Suppressor macrophage (primary cell): Measurements from ENCODE around the gene FHIT.

ENCODE experiments used
- DNase-seq, 4 experiments: peaks; one replicate each; pipeline ENCODE4 v3.0.0-alpha.2; 2020 to 2022

Gene FHIT

DNA sequence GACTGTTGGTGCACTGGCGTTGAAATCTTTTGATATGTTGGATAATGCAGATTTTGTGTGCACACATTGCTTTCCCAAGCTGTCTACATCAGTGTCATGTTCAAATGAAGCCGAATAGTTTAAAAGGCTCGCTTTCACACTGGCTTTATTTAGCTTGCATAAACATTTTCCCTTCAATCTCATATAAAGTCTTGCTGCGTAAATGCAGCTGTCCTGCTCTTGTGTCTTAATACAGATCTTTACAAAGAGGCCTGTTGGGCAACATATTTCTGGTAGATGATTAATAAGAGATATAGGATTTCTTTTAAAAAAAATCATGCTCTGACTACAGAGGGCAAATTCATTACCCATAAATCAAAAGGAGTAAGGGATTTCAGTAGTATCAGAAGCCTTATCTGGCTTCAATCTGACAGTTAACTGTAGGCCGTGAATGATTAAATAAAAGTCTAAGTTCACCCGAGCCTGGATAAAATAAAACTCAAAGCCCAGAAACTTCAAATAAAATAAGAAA lies 937.2 kb downstream of the FHIT start:
- no peak for DNase-seq

DNA sequence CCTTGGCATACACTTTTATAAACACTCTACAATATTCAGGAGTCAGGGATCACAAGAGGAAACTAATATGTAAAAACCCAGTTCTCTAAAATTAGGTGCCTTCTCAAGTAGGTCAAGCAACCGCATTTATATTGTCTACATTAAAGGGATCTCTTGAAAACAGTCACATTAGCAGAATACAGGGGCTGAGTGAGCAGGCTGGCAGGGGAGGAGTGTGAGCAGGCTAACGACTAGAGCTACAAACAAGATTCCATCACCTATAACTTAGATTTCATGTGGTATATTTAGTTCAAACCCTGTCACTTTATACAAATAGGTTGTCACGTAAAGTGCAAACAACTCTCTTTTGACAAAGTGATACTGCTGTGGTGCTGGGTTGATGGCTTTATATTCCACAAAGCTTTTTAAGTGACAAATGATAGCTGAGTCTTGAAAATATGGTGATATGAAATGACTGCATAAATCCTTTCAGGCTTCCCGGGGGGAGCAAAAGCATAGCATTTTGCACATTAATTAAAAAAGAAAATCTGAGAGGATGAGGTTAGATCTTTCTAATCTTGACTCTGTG lies 937.9 kb downstream of the FHIT start:
- no peak for DNase-seq

DNA sequence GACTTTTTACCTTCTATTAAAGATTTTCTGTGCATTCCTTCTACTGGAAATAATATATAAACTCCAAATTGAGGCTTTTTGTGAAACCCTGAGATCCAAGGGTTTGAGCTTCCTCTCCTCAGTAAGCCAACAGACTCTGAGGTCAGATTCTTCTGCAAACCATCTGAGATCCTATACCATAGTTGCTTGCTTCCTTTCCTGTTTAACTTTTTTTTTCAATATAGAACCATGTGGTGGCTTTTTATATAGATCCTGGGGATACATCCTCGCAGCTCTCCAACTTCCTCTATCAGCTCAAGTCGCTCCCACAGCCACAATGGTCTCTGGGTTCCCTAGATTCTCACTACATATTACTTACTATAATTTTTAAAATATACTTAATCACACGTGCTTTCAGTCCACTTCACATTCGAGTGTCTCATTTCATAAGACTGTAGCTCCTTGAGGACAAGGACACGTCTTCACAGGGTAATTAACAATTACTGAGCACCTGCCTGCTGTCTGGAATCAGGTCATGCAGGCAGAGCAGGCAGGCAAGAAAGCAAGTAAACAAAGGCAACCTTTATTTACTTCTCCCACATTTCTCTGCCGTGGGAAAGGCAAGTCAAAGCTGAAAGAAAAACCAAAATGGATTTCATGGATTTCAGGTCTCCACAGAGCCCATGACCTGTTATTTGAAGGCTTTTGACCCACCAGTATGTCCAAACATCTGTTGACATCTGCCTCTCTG lies 941.5 kb downstream of the FHIT start:
- peak in 2 of 4 experiments; percentile 7 to 28 for DNase-seq

DNA sequence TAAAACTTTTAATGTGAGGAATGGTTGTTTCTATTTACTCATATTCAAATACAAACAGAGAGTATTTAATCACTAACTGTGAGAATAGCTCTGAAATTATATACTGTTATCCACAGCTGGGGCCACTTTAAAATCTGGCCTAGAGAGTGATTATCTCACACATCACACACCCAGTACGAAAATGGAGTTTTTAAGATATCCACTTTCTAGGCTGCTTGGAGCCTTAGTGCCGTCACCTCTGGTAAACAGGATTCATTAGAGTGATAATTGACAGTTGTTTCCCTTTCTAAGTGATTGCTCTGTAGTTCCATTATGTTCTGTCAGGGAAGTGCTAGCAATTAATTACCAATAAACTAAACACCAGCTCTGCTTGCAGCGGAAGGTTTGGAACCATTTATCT lies 942.4 kb downstream of the FHIT start:
- DNase-seq: no peak

DNA sequence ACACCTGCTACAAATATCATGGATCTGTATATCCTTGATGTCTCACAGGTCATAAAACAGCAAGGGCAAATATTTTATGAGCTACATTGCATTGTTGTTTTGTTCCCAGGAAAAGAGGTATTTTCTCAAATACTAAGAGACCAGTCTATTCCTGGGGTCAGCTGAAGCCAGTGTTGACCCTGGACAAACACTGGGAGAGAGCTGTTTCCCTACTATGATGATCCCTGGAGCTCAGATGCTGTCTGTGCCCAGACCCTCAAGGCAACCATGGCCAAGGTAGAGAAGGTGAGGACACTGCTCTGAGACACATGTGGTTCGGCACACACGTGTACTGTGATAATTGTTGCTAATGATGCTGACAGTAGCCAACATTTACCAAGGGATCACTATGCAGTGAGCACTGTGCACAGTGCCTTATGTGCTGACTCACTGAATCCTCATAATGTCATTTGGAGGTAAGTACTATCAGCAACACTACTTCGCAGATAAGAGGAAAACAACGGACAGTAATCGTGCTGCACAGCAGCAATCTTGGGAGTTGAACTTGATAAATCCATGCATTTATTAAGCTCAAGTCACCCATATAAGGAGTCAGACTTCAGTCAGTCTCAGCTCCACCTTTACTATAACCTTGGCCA lies 943.6 kb downstream of the FHIT start:
- DNase-seq: no peak

DNA sequence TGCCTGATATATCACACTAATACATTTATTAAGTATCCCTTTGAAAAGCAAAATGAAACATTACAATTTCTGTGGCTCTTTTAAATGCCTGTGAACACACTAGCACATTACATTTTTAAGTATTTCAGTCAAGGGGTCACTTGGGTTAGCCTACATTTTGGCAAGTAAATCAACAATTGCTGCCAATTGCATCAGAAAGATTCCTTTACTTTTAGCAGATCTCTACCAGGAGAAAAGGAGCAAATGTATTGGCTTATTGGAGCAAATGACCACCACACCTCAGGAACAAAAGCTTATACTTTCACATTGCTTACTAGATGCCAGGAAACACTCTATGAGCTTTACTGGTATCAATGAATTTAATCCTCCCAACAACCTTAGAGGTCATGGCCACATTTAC lies 947.1 kb downstream of the FHIT start:
- DNase-seq: no peak

DNA sequence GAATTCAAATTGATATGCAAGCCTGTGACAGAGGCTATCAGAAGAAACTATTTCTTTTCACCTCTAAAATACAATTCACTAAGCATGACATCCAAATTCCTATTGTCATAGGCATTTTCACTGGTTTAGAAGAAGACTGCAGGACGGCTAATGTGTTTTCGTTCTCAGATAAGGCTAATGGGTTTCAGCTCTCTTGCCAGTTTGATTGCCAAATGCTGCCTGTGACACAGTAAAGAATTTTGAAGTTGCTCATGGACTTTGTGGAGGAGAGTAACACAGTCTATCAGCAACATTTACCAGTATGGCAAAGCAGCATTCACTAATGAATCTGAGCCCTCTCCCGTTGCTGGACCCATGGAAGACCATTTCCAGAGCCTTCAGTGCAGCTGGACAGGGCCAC lies 948.1 kb downstream of the FHIT start:
- no peak for DNase-seq

DNA sequence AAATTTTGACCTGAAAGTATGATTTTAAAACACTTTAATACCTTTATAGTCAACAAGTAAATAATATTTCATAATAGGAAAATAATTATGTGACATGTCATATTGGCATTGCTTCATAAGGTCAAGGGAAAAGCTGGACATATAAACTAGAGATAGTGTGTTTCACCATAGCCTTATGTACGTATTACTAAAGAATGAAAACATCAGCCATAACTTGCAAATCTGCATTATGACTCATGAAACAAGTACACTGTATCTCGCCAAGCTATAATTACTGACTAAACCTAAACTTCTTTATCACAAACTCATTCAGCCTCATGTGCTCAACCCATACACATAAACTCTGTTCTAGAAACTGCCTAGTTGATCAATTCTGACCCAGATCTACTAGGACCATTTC lies 950.1 kb downstream of the FHIT start:
- no peak for DNase-seq

DNA sequence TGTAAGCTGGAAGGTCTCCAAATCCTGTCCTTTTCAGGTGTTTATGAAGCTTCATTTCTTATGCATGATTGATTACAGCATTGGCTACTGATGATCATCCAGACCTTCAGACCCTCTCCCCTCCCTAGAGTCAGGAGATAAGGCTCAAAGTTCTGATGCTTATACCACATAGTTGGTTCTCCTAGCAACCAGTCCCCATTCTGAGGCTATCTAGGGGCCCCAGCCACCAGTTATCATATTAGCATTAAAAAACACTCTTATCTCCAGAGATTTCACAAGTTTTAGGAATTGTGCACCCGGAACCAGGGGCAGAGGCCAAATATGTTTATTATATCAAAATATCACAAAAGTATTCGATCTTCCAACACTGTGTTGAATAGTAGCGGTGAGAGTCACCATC lies 953.1 kb downstream of the FHIT start:
- no peak for DNase-seq

DNA sequence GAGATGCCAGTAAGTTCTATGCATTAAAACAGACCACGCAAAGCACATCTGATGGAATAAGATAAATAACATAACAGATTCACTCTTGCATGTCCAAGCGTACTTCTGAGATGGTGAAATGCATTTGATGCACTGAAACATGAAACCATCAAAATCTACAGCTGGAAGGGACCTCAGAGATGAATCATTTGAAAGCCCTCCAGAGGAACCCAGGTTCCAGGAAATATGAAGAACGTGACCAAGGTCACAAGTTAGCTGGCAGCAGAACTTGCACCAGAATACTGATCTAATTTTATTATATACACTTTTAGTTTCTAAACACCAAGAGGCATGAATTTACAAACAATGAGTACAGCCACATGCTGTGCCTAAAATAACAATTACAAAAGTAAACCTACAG lies 957.1 kb downstream of the FHIT start:
- no peak for DNase-seq

DNA sequence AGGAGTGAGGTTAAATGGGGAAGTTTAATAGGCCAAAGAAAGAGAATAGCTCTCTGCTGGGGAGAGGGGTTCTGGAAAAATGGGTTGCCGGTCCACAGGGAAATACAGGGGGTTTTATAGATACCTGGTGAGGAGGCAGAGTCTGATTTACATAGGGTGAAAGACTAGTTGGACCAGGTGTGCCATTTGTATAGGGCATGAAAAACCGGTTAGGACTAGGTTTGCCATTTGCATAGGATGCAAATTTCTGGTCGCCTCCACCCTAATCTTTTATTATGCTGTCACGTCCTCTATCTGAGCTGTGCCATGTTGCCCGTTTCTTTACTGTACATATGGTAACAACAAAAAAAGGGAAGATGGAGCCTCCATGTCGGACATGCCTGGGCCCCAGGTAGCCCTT lies 960.1 kb downstream of the FHIT start:
- DNase-seq: no peak

DNA sequence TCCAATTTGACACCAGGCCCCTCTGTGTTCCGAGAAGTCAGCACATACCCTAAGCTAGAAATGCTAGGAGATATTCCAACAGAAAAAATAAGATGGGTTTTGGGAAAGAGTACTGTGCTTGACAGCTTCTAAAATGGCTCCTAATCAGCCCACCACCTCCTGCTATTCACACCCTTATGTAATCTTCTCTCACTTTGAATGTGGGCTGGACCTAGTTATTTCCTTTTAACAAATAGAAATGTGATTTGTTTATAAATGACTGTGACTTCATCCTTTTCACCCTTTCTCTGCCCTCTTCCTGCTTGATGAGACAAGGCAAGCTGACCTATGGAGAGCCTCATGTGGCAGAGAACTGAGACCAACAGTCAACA lies 961.1 kb downstream of the FHIT start:
- DNase-seq: no peak

DNA sequence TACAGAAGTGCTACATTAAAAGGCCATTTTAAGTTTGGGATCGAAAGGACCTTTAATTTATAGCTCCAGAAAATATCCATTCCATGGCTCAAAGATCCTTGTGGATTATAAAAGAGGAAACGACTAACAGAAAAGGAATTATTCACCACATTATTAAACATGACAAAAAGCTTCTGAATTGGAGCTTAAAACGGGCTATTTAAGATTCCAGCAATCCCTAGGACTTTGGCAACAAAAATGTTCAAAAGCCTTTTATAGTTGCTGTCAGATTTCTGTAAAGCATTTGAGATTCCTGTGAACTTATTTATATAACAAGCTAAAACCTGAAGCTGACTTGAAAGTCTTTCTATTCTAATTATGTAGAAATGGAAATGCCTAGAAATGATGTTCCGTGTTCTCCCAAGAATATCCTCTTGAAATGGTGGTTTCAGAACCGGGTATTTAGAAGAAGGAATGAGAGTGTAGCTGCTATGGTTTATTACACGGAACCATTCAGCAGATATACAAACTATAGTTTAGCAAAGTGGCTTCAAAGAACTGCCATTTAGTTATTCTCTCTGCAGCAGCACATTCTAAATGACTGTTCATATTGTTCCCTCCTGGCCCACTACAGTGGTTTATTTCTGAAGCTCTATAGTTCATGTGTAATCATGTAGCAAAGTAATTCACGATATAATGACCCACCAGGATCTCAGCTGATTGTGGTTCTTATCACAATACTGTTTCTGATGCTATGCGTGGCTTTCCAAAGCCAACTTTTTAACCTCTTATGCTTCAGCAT lies 961.7 kb downstream of the FHIT start:
- no peak for DNase-seq

DNA sequence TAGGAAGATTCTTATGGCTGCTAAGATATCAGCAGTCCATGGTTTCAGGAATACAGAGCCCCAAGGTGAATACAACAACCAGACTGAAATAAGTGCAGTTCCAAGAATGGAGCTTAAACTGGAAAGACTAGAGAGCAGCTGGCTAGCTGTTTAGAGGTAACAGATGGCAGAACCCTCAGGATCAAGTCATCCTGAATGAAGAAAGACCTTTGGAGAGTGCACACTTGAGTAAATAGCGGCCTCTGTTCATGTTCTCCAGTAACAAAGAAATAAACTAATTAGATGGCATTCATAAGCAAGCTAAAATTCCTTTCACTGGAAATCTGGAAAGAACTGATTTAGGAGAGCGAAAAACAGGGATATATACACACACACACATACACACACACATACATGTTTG lies 968.4 kb downstream of the FHIT start:
- no peak for DNase-seq

DNA sequence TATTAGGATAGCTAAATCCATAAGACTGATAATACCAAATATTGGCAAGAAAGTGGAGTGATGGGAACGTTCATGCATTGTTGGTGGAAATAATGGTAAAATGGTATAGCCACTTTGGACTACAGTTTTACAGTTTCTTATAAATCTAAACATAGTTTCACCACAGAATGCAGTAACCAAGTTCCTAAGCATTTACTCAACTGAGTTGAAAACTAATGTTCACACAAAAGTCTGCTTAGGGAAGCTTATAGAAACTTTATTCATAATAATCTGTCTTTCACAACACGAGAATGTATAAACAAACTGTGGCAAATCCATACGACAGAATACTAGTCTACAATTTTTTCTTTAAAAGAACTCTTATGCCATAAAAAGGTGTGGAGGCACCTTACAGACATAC lies 969.3 kb downstream of the FHIT start:
- no peak for DNase-seq

DNA sequence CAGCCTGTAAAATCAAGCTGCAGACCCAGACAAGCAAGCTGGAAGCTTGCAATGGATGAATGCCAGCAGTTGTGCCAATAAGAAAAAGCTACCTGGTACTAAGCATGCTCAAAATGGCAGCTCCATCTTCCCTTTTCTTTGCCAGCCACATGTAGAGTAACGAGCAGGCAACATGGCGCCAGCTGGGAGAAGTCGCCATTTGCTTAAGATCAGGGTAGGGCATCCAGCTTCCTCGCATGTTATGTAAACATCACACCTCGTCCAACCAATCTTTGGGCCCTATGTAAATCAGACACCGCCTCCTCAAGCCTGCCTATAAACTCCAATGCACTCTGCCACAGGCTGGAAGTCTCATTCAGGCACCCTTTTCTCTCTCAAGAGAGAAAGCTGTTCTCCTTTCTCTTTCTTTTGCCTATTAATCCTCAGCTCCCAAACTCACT lies 973.9 kb downstream of the FHIT start:
- no peak for DNase-seq

DNA sequence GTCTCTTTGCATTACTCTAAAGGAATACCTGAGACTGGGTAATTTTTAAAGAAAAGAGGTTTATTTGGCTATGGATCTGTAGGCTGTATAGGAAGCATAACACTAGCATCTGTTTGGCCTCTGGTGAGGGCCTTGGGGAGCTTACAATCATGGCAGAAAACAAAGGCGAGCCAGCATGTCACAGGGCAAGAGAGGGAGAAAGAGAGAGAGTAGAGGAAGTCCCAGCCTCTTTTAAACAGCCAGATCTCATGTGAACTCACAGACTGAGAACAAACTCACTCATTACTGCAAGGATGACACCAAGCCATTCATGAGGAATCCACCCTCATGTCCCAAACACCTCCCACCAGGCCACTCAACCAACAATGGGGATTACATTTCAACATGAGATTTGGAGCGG lies 974.6 kb downstream of the FHIT start:
- DNase-seq: no peak

DNA sequence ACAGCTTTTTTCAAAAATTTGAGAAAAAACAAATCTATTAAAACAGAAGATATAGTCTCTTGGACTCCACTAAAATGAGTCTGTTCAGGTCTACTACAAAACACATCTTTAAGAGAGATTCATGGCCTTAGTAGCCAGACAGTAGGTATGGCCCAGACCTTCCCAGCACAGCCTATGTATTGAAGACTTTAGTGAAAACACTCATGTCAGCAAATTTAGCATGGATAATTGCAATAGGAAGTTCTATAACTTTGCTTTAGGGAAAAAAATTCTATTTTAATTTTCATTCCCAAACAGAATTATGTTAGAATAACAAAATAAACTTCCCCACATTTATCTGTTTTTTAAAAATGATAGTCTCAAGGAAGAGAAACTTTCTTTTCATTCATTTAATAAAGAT lies 976.6 kb downstream of the FHIT start:
- no peak for DNase-seq

DNA sequence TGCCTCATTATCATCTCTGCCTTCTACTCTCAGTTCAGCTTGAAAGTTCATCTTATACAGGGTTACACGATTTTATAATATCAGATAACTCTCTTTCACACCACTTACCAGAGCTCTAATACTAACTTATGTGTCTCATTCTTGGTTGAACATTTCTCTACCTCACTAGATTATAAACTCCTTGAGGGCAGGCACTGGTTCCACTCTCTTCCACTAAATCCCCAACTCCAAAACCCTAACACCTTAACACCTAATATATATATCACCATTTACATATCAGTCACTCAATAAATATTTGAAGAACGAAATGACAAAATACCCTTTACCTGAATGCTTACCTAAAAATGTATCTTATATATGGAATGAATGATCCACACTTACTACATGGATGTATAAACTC lies 977.2 kb downstream of the FHIT start:
- no peak for DNase-seq

DNA sequence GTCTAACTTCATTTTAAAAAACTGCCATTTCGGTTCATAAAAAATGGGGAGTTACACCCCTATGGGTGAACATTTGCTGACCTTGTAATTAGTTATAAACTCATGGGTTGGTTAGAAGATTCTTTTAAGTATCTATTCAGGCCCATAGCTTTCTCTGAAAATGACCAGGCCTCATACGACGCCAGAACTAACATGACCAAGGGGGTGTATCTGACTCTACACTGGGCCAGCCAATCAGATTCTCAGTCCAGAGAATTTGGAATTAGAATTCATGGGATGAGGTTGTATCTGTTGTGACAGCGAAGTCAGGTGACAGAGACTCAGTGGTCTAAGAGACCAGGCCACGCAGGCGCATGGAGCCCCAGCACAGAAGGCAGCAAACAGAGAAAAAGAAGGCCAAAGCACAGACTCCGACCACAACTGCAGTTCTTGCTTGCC lies 981.4 kb downstream of the FHIT start:
- DNase-seq: no peak

DNA sequence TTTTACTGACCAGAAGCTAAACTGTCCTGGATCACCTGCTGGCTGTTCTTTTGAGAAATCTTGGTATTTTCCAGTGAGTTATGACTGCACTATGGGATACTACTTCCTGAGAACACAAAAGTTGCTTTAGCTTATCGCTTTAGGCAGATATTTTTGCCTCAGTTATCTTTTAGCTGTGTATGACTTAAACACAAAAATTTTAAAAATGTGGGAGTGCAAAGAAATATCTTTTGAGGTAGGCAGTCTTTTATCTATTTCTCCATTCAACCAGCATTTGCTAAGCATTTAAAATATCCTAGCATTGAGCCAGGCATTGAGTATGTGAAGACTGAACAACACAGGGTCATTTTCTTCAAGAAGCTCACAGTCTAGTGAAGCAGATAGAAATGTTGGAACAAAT lies 981.9 kb downstream of the FHIT start:
- DNase-seq: no peak

DNA sequence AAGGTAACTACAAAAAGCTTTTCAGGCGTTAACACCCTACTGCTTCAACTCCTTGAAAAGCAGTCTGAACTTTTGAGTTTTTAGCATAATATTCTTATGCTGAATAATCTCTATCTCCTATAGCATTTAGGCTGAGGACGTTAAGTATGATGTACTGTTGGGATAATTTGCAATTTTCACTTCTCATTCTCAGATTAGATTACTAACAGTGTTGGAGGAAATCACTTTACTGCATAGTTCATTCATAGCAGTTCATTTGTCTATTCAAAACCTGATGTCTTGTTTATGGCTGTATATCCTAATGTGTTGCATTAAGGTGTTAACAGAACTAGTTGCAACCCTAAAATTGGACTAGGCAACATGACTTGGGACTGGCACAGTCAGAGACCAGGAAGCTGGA lies 983.1 kb downstream of the FHIT start:
- no peak for DNase-seq

DNA sequence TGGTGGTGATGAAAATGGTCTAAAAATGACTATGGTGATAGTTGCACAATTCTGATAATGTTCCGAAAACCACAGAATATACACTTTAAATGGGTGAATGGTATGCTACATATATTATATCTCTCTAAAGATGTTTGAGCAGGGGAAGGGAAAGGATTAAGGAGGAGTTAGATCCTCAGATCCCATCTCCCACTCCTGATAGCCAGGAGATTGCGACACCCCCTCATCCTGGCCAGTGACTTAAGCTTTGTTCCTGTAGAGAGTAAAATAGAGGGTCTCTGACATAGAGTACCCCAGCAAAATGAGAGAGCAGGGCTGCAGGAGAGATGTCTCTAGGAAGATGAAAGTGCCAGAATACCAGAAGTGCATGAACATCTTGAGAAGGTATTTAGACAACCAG lies 984.8 kb downstream of the FHIT start:
- DNase-seq: no peak
